ENCODE measurements around the gene MAPK8.

The MAPK8 gene

GRCh38 chr10:48358838-48359237 is 52.4 kb downstream of the MAPK8 start:
- no peak for TF ChIP-seq CTCF (IDR thresholded peaks at IDR 0.05; ENCODE audit: low read depth, low read length, missing control alignments)
- no peak for DNase-seq (ENCODE audit: extremely low read depth, low read depth)
- H3K4me3 ChIP-seq (replicated peaks; ENCODE audit: low read depth, low read length), result no peak overlapping the region

GRCh38 chr10:48361176-48361575 is 54.7 kb downstream of the MAPK8 start:
- no peak for DNase-seq (ENCODE audit: extremely low read depth, low read depth)
- no peak overlapping the region for H3K4me3 ChIP-seq (replicated peaks; ENCODE audit: low read depth, low read length)
- no peak for TF ChIP-seq CTCF (IDR thresholded peaks at IDR 0.05; ENCODE audit: low read depth, low read length, missing control alignments)

GRCh38 chr10:48363617-48364355 is 57.3 kb downstream of the MAPK8 start:
- TF ChIP-seq CTCF (IDR thresholded peaks at IDR 0.05; ENCODE audit: low read depth, low read length, missing control alignments), result peak; percentile 55
- H3K4me3 ChIP-seq (replicated peaks; ENCODE audit: low read depth, low read length), result no peak overlapping the region
- DNase-seq (ENCODE audit: extremely low read depth, low read depth), result peak; percentile 56

GRCh38 chr10:48364659-48365405 is 58.4 kb downstream of the MAPK8 start:
- no peak for TF ChIP-seq CTCF (IDR thresholded peaks at IDR 0.05; ENCODE audit: low read depth, low read length, missing control alignments)
- no peak for DNase-seq (ENCODE audit: extremely low read depth, low read depth)
- no peak overlapping the region for H3K4me3 ChIP-seq (replicated peaks; ENCODE audit: low read depth, low read length)

GRCh38 chr10:48365668-48366067 is 59.2 kb downstream of the MAPK8 start:
- TF ChIP-seq CTCF (IDR thresholded peaks at IDR 0.05; ENCODE audit: low read depth, low read length, missing control alignments), result no peak
- DNase-seq (ENCODE audit: extremely low read depth, low read depth), result no peak

GRCh38 chr10:48366261-48366660 is 59.8 kb downstream of the MAPK8 start:
- no peak for DNase-seq (ENCODE audit: extremely low read depth, low read depth)
- no peak overlapping the region for H3K4me3 ChIP-seq (replicated peaks; ENCODE audit: low read depth, low read length)
- no peak for TF ChIP-seq CTCF (IDR thresholded peaks at IDR 0.05; ENCODE audit: low read depth, low read length, missing control alignments)

More at GRCh38 chr10:48365668-48366067, 59.2 kb downstream of the MAPK8 start:
- H3K4me3 ChIP-seq (replicated peaks; ENCODE audit: low read depth, low read length), result no peak overlapping the region

Measured in HFF-Myc (cell line).